Stimulated activated CD8-positive, alpha-beta memory T cell treated with anti-CD3 and anti-CD28 coated beads, Interleukin-15, amount 100 ng/mL, for 24 hours (primary cell): ENCODE measurements around the gene RAB15.

Experiments used
- DNase-seq: peaks from one replicate; pipeline ENCODE4 v3.0.0-alpha.2; 2020; ENCODE audit warnings: low read depth

Gene RAB15

GRCh38 chr14:64990296-64990695 is 18.2 kb upstream of the RAB15 start:
- DNase-seq, result no peak

GRCh38 chr14:64987438-64987767 is 15.3 kb upstream of the RAB15 start:
- DNase-seq, result no peak

- peak; percentile 72 for DNase-seq
These were observed 14.7 kb upstream of the RAB15 start, which contains the start of gene FNTB for GRCh38 chr14:64986648-64987437. FNTB (plus strand) TSS chr14:64986895; CDS start chr14:64986954, 59 bp downstream.

GRCh38 chr14:64983439-64984310 is 11.5 kb upstream of the RAB15 start:
- no peak for DNase-seq

- DNase-seq, result no peak
These were observed 7.4 kb upstream of the RAB15 start for GRCh38 chr14:64979336-64980074.

- DNase-seq, result no peak
These were observed 2.4 kb upstream of the RAB15 start for GRCh38 chr14:64974563-64974962.

GRCh38 chr14:64973826-64974225 is 1.7 kb upstream of the RAB15 start:
- no peak for DNase-seq

GRCh38 chr14:64973026-64973442 is 898 bp upstream of the RAB15 start:
- DNase-seq, result no peak

- no peak for DNase-seq
These were observed 619 bp downstream of the RAB15 start for GRCh38 chr14:64971491-64971942.

- DNase-seq, result no peak
These were observed 1.2 kb downstream of the RAB15 start for GRCh38 chr14:64970776-64971477.

GRCh38 chr14:64970041-64970440 is 2.1 kb downstream of the RAB15 start:
- no peak for DNase-seq

- DNase-seq, result no peak
These were observed 3.5 kb downstream of the RAB15 start for GRCh38 chr14:64968651-64969050.

- DNase-seq, result no peak
These were observed 4.0 kb downstream of the RAB15 start for GRCh38 chr14:64968167-64968566.

GRCh38 chr14:64966976-64967375 is 5.2 kb downstream of the RAB15 start:
- DNase-seq, result no peak

GRCh38 chr14:64965356-64966000 is 6.7 kb downstream of the RAB15 start:
- no peak for DNase-seq

GRCh38 chr14:64963611-64964010 is 8.5 kb downstream of the RAB15 start:
- no peak for DNase-seq

- DNase-seq, result no peak
These were observed 11.3 kb downstream of the RAB15 start for GRCh38 chr14:64960762-64961276.

GRCh38 chr14:64958743-64959142 is 13.4 kb downstream of the RAB15 start:
- DNase-seq, result no peak

GRCh38 chr14:64958201-64958600 is 13.9 kb downstream of the RAB15 start:
- no peak for DNase-seq

GRCh38 chr14:64956697-64957406 is 15.3 kb downstream of the RAB15 start:
- no peak for DNase-seq
